ENCODE measurements around the gene BLID. TPM values are rescaled to one million over a fixed set of nuclear protein-coding genes. Genes with fewer than 3 reads are reported as not detected.

The BLID gene
- total and polyA plus RNA-seq, 2 of the 4 experiments (the other 2 are of a cell fraction), result 0.24 to 30.8 TPM

DNA sequence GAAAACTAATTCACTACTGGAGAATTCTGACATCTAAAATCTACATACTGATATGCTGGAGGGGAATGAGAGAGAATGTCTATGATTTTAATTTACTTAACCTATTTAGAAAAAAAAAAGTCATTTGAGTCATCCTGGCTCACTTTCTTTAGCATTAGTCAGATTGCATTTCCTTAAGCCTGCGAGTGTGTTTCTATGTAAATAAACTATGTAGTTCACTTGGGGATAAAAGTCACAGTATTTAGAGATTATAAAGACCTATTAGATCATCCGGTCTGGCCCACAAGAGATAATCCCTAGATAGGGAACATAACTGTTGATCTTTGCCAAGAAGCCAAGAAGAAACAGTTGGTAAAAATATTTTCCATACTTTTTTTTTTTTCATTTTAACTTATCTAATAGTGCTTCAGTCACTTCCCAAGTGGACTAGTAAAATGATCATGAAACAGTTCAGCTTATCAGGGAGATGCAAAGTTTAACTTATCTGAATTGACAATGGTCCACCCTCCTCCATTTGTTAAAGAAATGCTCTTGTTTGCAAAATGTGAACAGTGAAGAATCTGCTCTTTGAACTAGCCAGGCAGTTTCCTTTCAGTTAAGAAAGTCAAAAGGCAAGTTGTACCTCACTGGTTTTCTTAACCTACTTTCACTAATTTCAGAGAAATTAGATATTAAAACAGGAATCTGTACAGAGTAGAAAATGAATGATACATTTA lies 21.2 kb upstream of the BLID start (continued):
- no peak for TF ChIP-seq USF2 (IDR thresholded peaks at IDR 0.05; ENCODE audit: low read depth, low read length)
- no peak for TF ChIP-seq SMC3 (IDR thresholded peaks at IDR 0.05; ENCODE audit: low read depth, low read length)

- Histone ChIP-seq H2BK20ac (ENCODE audit: low read depth, low read length) (no peak overlapping the region), H4K20me1 (ENCODE audit: insufficient read depth, low read length) (peaks cover 58% of the 10 kb centered on the region; the same call in 1 of the 2 replicates), H2AK9ac (replicated peaks; ENCODE audit: low read depth, low read length, poor library complexity) (no peak overlapping the region), H2BK120ac (ENCODE audit: low read depth, low read length) (no peak overlapping the region), H4K5ac (ENCODE audit: low read depth, low read length) (no peak overlapping the region), H2BK5ac (ENCODE audit: low read depth, low read length, poor library complexity, severe bottlenecking) (peak overlapping the region; percentile 53), H3K56ac (ENCODE audit: extremely low read depth, insufficient read depth, low read length) (no peak overlapping the region), H3K4me3 (ENCODE audit: insufficient read depth, low read depth, low read length) (no peak overlapping the region), H3K79me1 (ENCODE audit: low read depth in 1 of 2, low read length in 2 of 2) (peaks cover 8 to 62% of the 10 kb centered on the region in 2 experiments; a peak in 3 of 4 replicates), H3K4ac (ENCODE audit: low read depth, low read length) (no peak overlapping the region), H2AFZ (replicated peaks; ENCODE audit: low read length, poor library complexity) (no peak overlapping the region), H4K91ac (ENCODE audit: insufficient read depth, low read depth, low read length) (no peak overlapping the region), H3K36me3 (ENCODE audit: control insufficient read depth, insufficient read depth, low read length) (peaks cover 26% of the 10 kb centered on the region), H3K27me3 (ENCODE audit: control insufficient read depth, insufficient read depth, low read length) (no peaks in the 10 kb centered on the region), H3K4me2 (ENCODE audit: low read depth, low read length) (no peak overlapping the region), H2BK15ac (ENCODE audit: low read depth, low read length) (no peak overlapping the region), H4K8ac (ENCODE audit: low read depth in 2 of 2, low read length in 2 of 2) (no peak overlapping the region), H3K27ac (ENCODE audit: insufficient read depth, low read length) (no peak overlapping the region), H3K18ac (ENCODE audit: low read depth, low read length) (no peak overlapping the region), H2AK5ac (ENCODE audit: low read depth, low read length) (no peak overlapping the region), H3K4me1 (ENCODE audit: control insufficient read depth, insufficient read depth, low read length) (peaks cover 15% of the 10 kb centered on the region), H3K9me1 (ENCODE audit: insufficient read depth, low read length) (peaks cover 8% of the 10 kb centered on the region; the same call in 1 of the 2 replicates), H3K9ac (ENCODE audit: low read depth, low read length) (no peak overlapping the region), H3K23ac (ENCODE audit: low read depth, low read length) (no peak overlapping the region), H3K14ac (replicated peaks; ENCODE audit: low read depth, low read length) (no peak overlapping the region), H3K9me3 (ENCODE audit: control insufficient read depth, insufficient read depth, low read length) (no peaks in the 10 kb centered on the region)
- dilution Hi-C loops (cut with HindIII; ENCODE audit: low sequenced_read_pairs, unreplicated experiment) (no loop called here), intact Hi-C loops (cut with micrococcal nuclease) (no loop called here), in situ Hi-C loops (cut with MboI; ENCODE audit: low sequenced_read_pairs) (no loop called here)
- ATAC-seq (ENCODE audit: low read depth), result no peak
- CTCF ChIA-PET, result no interaction called here
- no CpG with 5 or more reads among the region's 2 CpGs for whole genome bisulfite sequencing, 2 experiments (ENCODE audit: extremely low coverage in 2 of 2, insufficient read length in 1 of 2)
- POLR2A ChIA-PET (ENCODE audit: unreplicated experiment), result no interaction called here
- no peak for DNase-seq
- TF ChIP-seq RFX5 (IDR thresholded peaks at IDR 0.05; ENCODE audit: low read depth, low read length), result no peak
- TF ChIP-seq POLR2A (IDR thresholded peaks at IDR 0.05; ENCODE audit: low read depth, low read length), result no peak
- no peak for TF ChIP-seq ELK1 (IDR thresholded peaks at IDR 0.05; ENCODE audit: borderline replicate concordance, low read depth, low read length)
- no peak for TF ChIP-seq MAZ (IDR thresholded peaks at IDR 0.05; ENCODE audit: borderline replicate concordance, low read depth, low read length)
- TF ChIP-seq, protein P1, sequence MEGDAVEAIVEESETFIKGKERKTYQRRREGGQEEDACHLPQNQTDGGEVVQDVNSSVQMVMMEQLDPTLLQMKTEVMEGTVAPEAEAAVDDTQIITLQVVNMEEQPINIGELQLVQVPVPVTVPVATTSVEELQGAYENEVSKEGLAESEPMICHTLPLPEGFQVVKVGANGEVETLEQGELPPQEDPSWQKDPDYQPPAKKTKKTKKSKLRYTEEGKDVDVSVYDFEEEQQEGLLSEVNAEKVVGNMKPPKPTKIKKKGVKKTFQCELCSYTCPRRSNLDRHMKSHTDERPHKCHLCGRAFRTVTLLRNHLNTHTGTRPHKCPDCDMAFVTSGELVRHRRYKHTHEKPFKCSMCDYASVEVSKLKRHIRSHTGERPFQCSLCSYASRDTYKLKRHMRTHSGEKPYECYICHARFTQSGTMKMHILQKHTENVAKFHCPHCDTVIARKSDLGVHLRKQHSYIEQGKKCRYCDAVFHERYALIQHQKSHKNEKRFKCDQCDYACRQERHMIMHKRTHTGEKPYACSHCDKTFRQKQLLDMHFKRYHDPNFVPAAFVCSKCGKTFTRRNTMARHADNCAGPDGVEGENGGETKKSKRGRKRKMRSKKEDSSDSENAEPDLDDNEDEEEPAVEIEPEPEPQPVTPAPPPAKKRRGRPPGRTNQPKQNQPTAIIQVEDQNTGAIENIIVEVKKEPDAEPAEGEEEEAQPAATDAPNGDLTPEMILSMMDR (conservative IDR thresholded peaks at IDR 0.05; ENCODE audit: low read depth, low read length), result no peak
- no peak for TF ChIP-seq CHD1 (IDR thresholded peaks at IDR 0.05; ENCODE audit: low read depth, low read length)
- BruUV-seq (replicated peaks), result no TSS peak
Measured at GRCh38 chr11:122131126-122131525, 15.1 kb upstream of the BLID start.
